Psoas muscle (tissue), 8 donors: ENCODE results near the gene INTS15. TPM values are rescaled to one million over a fixed set of nuclear protein-coding genes. Genes with fewer than 3 reads are reported as not detected.

ENCODE experiments used
- ATAC-seq, 4 donors: fragments of 200-7000 bp; cut with Tn5 transposase; one replicate each; pipeline ENCODE4 v1.9.1; 2020; ENCODE audit warnings: moderate library complexity in 3 of 4, mild to moderate bottlenecking in 2 of 4
- DNase-seq, 2 donors: peaks; one replicate each; pipeline ENCODE4 v3.0.0-alpha.2; 2020
- H3K27ac ChIP-seq: fragments of 200-600 bp; one replicate; pipeline ENCODE4 v1.8.0; 2022
- H3K27me3 ChIP-seq, 3 donors: fragments of 200-600 bp in 1 of 3; one replicate each; pipeline versions ENCODE4 v1.6.1 to v1.8.0; 2013 to 2022; ENCODE audit warnings: low read length in 2 of 3, mild to moderate bottlenecking in 2 of 3, moderate library complexity in 1 of 3; ENCODE audit not compliant: insufficient read depth in 3 of 3
- H3K36me3 ChIP-seq, 2 donors: fragments of 200-600 bp in 1 of 2; one replicate each; pipeline versions ENCODE4 v1.6.1 to v1.8.0; 2013 to 2022; ENCODE audit warnings: low read depth in 1 of 2, mild to moderate bottlenecking in 1 of 2, moderate library complexity in 1 of 2; ENCODE audit not compliant: insufficient read depth in 1 of 2
- H3K4me1 ChIP-seq: fragments of 200-600 bp; one replicate; pipeline ENCODE4 v1.8.0; 2022
- H3K4me3 ChIP-seq: fragments of 200-600 bp; one replicate; pipeline ENCODE4 v1.8.0; 2022; ENCODE audit warnings: mild to moderate bottlenecking
- H3K9me3 ChIP-seq: fragments of 200-600 bp; one replicate; pipeline ENCODE4 v1.8.0; 2022
- WGBS, 3 donors: extraction: QIAGEN DNeasy Blood & Tissue Kit; methylation state at CpG; one replicate each; pipeline versions ENCODE4 v1.1.6 to v1.1.7; 2013; 5-methylcytosine and 5-hydroxymethylcytosine counted together
- intact Hi-C, 2 donors: fragments of 100-400 bp; cut with DNase I; formaldehyde crosslinking; loops; one replicate each; pipeline versions ENCODE4 v1.11.0 to v1.14.2; 2022
- polyA plus RNA-seq, 3 donors: library from polyadenylated mRNA; stranded (reverse); fragments of 200-250 nt; gene quantifications; one replicate each; pipeline ENCODE4 v1.2.3, GENCODE V29; 2013
- total RNA-seq, 4 donors: library from RNA; stranded (reverse); fragmentation: NEBNext Ultra II Directional in 2 of 4; extraction: Animal tissue kit (Norgen Biotek cat#: 25700) in 2 of 4; gene quantifications; one replicate each; pipeline versions ENCODE4 v1.2.1 to v1.2.4, GENCODE V29; 2021 to 2023
- TF ChIP-seq, protein P1 (sequence below): fragments of 200-600 bp; IDR thresholded peaks from one replicate; pipeline ENCODE4 v1.8.0; 2022; ENCODE audit warnings: antibody characterized with exemption
- donor health status: healthy with polysubstance abuse.
- donor health status: DM: no; HTN: no; CAD: no; lungs with moderate emphysema.
- donor health status: Bipolar disorder and iron deficiency.
- donor health status: healthy.
- donor health status: DM: yes; HTN: yes; CAD: no.
- donor health status: DM: no; HTN: no; CAD: no.
- donor health status: DM: no; HTN: no; CAD: no.
- donor health status: DM: yes; HTN: yes; CAD: no.

The INTS15 gene
- total and polyA plus RNA-seq, 7 donors: 14.1 to 46.0 (median 24.0) TPM

DNA sequence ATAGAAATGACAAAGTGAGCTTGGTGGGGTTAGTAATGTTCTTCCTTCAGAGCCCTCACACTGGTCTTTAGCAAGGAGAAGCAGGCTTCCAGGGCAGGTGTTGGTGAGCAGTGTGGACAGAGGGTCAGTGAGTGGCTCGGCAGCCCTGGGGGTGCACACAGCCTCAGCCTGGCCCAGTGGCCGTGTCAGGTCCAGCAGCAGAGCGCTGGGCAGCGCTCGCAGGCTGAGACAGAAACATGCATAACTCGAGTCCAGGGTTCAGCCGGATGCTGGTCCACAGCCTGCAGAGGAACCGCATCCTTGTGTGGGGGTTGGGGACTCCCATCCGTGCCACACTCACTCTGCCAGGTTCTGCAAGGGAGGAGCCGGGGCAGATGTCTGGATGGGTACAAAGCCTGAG, 14.6 kb downstream of the INTS15 start:
- intact Hi-C loops: no loop called here
- no peak for ATAC-seq
- TF ChIP-seq, protein P1, sequence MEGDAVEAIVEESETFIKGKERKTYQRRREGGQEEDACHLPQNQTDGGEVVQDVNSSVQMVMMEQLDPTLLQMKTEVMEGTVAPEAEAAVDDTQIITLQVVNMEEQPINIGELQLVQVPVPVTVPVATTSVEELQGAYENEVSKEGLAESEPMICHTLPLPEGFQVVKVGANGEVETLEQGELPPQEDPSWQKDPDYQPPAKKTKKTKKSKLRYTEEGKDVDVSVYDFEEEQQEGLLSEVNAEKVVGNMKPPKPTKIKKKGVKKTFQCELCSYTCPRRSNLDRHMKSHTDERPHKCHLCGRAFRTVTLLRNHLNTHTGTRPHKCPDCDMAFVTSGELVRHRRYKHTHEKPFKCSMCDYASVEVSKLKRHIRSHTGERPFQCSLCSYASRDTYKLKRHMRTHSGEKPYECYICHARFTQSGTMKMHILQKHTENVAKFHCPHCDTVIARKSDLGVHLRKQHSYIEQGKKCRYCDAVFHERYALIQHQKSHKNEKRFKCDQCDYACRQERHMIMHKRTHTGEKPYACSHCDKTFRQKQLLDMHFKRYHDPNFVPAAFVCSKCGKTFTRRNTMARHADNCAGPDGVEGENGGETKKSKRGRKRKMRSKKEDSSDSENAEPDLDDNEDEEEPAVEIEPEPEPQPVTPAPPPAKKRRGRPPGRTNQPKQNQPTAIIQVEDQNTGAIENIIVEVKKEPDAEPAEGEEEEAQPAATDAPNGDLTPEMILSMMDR: no peak
- Histone ChIP-seq H3K4me1 (no peaks in the 10 kb centered on the region), H3K9me3 (no peaks in the 10 kb centered on the region), H3K27ac (no peak overlapping the region), H3K4me3 (no peak overlapping the region), H3K27me3 (no peaks in the 10 kb centered on the region), H3K36me3 (peaks cover 0 to 91% of the 10 kb centered on the region in 2 donors)
- DNase-seq: no peak
- 88 to 90% (median 89%) methylated on average over 10 of the region's 10 CpGs for WGBS, 3 donors

DNA sequence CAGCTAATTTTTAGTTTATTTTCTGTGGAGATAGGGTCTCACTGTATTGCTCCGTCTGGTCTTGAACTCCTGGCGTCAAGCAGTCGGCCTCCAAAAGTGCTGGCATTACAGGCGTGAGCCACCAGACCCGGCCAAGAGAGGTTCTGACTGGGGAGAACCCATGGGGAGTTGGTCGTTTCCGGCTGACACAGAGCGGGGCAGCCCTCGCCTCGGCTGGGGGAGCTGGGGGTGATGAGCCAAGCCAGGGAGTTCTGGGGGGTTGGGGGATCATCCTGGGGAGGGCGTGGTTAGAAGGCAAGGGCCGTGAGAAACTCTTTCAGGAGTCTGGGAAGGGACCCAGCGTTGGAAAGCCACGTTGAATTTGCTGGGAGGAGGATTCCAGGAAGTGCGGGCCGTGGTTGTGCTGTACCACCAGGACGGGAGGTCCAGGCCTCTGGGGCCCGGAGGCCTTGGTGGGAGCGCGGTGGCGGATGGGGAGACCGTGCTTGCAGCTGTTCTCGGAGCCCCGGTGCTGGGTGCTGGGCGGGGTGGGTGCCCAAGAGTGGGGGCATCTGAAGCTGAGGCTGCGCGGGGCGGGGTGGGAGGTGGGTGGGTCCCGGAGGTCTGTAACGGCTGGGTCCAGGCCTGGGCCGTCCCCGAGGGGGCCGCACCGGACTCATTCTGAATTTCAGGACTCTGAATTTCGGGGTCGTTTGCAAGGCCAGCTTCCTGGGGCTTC, 17.2 kb downstream of the INTS15 start:
- intact Hi-C loops: no loop called here
- H3K4me3 ChIP-seq: no peak overlapping the region
- H3K9me3 ChIP-seq: no peaks in the 10 kb centered on the region
- 88 to 92% (median 91%) methylated on average over 32 to 36 of the region's 36 CpGs for WGBS, 3 donors
- no peaks in the 10 kb centered on the region for H3K4me1 ChIP-seq
- H3K36me3 ChIP-seq: peaks cover 0 to 66% of the 10 kb centered on the region in 2 donors
- H3K27me3 ChIP-seq: no peaks in the 10 kb centered on the region
- ATAC-seq (no peak), DNase-seq (no peak)
- no peak overlapping the region for H3K27ac ChIP-seq
- TF ChIP-seq, protein P1: no peak

DNA sequence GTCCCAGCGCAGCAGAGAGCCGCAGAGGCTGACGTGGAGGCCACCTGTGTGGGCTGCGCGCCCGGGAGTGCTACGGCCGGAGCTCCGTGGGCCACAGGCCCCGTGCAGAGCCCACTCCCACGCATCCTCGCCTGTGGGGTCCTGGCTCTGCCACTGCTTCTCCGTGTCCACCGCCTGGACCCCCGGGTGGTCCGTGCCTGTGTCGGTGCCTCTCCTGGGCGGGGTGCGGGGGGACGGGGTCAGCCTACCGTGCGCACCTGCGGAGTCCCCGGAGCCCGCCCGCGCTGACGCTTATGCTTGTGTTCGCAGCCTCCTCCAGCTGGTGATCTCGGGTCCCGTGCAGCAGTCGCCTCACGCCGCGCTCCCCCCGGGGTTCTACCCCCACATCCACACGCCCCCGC, 17.8 kb downstream of the INTS15 start:
- peaks cover 0 to 59% of the 10 kb centered on the region in 2 donors for H3K36me3 ChIP-seq
- H3K27me3 ChIP-seq: no peaks in the 10 kb centered on the region
- H3K4me3 ChIP-seq: no peak overlapping the region
- TF ChIP-seq, protein P1: no peak
- no peaks in the 10 kb centered on the region for H3K4me1 ChIP-seq
- peak in 1 of 4 donors; percentile 29 for ATAC-seq
- no peak for DNase-seq
- H3K27ac ChIP-seq: no peak overlapping the region
- H3K9me3 ChIP-seq: no peaks in the 10 kb centered on the region
- intact Hi-C loops: no loop called here
- 87 to 93% (median 91%) methylated on average over 31 to 38 of the region's 38 CpGs for WGBS, 3 donors

DNA sequence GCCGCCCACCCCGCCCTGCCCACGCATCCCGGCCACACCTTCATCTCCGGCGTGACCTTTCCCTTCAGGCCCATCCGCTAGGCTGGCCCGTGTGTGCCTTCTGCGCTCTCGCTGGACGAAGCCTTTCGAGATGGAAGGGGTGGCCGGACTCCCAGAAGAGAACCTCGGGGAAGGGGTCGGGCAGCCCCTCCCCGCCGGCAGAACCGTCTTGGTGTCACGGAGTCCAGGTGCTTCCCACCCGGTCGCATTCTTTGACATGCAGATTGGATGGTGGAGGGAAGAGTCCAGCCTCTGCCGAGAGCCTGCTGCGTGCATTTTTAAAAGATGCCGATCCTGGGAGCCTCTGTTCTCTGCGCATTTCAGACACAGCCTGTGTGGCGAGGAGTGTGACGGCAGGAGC, 18.3 kb downstream of the INTS15 start:
- DNase-seq: no peak
- no peaks in the 10 kb centered on the region for H3K4me1 ChIP-seq
- intact Hi-C loops: no loop called here
- no peaks in the 10 kb centered on the region for H3K27me3 ChIP-seq
- H3K36me3 ChIP-seq: peaks cover 0 to 55% of the 10 kb centered on the region in 2 donors
- H3K9me3 ChIP-seq: no peaks in the 10 kb centered on the region
- H3K27ac ChIP-seq: no peak overlapping the region
- WGBS, 3 donors: 88 to 90% (median 89%) methylated on average over 26 to 27 of the region's 27 CpGs
- TF ChIP-seq, protein P1: no peak
- H3K4me3 ChIP-seq: no peak overlapping the region
- no peak for ATAC-seq

DNA sequence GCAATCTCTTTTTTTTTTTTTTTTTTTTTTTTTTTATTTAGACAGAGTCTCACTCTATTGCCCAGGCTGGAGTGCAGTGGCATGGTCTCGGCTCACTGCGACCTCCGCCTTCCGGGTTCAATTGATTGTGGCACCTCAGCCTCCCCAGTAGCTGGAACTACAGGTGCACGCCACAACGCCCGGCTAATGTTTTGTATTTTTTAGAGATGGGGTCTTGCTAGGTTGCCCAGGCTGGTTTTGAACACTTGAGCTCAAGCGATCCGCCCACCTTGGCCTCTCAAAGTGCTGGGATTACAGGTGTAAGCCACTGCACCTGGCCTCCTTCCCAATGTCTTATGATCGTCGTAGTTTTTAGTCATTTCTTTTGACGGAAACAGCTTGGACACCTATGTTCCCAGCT, 19.0 kb downstream of the INTS15 start:
- ATAC-seq (no peak), DNase-seq (no peak)
- Histone ChIP-seq H3K27ac (no peak overlapping the region), H3K4me3 (no peak overlapping the region), H3K36me3 (peaks cover 0 to 48% of the 10 kb centered on the region in 2 donors), H3K27me3 (no peaks in the 10 kb centered on the region), H3K9me3 (no peaks in the 10 kb centered on the region), H3K4me1 (no peaks in the 10 kb centered on the region)
- TF ChIP-seq, protein P1: no peak
- WGBS, 3 donors: 89 to 98% (median 91%) methylated on average over 12 of the region's 12 CpGs
- intact Hi-C loops: no loop called here
